ENCODE results near the gene KIF7.
"Not testable (repeated sequence)": the region's sequence is repeated elsewhere in the genome, so short reads cannot be mapped to it uniquely, and the experiment has no call there.

KIF7 gene, protein sequence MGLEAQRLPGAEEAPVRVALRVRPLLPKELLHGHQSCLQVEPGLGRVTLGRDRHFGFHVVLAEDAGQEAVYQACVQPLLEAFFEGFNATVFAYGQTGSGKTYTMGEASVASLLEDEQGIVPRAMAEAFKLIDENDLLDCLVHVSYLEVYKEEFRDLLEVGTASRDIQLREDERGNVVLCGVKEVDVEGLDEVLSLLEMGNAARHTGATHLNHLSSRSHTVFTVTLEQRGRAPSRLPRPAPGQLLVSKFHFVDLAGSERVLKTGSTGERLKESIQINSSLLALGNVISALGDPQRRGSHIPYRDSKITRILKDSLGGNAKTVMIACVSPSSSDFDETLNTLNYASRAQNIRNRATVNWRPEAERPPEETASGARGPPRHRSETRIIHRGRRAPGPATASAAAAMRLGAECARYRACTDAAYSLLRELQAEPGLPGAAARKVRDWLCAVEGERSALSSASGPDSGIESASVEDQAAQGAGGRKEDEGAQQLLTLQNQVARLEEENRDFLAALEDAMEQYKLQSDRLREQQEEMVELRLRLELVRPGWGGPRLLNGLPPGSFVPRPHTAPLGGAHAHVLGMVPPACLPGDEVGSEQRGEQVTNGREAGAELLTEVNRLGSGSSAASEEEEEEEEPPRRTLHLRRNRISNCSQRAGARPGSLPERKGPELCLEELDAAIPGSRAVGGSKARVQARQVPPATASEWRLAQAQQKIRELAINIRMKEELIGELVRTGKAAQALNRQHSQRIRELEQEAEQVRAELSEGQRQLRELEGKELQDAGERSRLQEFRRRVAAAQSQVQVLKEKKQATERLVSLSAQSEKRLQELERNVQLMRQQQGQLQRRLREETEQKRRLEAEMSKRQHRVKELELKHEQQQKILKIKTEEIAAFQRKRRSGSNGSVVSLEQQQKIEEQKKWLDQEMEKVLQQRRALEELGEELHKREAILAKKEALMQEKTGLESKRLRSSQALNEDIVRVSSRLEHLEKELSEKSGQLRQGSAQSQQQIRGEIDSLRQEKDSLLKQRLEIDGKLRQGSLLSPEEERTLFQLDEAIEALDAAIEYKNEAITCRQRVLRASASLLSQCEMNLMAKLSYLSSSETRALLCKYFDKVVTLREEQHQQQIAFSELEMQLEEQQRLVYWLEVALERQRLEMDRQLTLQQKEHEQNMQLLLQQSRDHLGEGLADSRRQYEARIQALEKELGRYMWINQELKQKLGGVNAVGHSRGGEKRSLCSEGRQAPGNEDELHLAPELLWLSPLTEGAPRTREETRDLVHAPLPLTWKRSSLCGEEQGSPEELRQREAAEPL (N-terminal part only)

DNA sequence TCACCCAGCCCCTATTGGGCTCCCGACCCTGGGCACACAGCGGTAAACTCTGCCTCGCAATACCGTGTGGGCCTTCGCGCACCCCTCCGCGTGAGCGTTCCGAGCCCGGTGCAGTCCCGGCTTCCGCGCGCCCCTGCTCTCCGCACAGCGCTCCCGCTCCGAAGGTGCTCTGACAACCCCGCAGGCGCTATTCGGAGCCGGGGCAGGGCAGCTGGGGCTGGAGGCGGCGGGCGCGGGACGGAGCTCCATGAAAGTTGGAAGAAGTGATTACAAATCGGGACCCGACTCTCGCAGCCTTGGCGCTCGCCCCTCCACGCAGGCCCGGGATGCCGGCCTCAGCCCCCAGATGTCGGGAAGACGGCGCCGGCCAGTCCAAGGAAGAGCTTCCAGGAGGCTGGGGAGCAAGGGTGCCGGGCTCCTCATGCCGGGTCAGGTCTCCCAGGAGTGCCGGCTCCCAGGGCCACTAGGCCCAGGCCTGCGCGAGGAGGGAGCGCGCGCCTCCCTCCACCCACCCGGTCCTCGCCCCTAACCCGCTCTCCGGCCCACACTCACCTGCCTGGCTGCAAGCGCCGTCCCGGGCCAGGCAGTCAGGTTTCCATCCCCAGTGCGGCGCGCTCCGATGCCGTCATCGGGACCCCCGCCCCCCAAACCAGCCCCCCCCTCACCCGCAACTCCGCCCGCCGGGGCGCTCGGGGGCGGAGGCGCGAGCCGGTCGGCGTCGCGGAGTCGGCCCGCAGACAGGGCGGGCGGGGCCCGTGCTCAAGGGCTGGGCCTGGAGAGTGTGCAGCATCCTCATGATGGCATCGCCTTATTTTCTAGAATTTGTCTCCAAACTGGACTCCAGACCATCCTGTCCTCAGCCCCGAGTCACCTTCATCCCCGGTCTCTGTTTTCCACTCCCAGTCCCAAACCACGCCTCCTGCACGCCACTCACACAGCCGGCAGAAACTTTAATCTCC is at the start of gene KIF7:
Gene KIF7 (minus strand): TSS at position 621 of the 959 bp plus-strand sequence. CDS start 2,537 bp downstream, outside the sequence.
- DNase-seq (ENCODE audit: low spot score) (no peak), FAIRE-seq (no peak)

DNA sequence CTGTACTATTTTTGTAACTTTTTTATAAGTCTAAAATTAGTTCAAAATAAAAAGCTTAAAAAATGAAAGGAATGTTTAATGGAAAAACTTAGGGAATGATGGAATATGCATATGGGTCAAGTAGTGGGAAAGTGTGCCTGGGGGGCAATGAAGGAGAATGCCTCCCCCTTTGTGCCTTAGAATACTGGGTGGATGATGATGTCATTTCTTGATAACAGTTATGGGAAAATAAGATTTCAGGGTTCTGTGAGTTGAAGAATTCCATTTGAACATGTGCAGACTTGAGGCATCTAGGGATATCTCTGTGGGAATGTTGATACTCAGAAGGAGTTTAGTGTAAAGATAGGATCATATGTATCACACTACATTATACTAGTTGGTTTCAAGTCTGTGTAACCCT is 49.1 kb upstream of the KIF7 start:
- DNase-seq (ENCODE audit: low spot score) (no peak), FAIRE-seq (no peak)

DNA sequence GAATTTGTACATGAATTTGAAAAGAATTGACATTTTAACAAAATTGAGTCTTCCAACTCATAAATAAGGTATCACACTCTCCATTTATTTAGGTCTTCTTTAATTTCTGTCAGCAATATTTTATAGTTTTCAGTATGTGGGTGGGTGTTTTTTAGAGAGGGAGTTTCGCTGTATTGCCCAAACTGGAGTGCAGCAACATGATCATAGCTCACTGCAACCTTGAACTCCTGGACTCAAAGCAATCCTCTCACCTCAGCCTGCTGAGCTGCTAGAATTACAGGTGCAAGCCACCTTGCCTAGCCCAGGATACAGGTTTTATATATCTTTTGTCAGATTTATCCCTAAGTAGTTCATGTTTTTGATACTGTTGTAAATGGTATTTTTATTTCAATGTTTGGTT is 39.9 kb upstream of the KIF7 start:
- DNase-seq (ENCODE audit: low spot score) (no peak), FAIRE-seq (no peak)

DNA sequence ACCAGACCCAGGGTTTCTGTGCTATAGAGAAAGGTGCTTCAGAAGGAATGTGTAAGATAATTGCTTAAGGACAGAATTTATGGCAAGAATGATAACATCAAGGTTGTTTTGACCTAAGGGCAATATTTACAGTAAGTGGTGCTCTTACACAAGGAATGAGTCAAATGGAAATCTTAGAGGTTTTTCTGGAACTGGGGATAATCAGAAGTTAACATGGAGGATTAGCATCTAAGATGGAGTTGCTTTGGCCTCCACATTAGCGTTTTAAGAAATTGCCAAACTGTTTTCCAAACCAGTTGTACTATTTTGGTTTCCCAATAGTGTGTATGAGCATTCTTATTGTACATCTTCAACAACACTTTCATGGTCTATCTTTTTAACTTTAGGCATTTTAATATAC is 38.4 kb upstream of the KIF7 start:
- no peak for DNase-seq (ENCODE audit: low spot score)
- FAIRE-seq: no peak

DNA sequence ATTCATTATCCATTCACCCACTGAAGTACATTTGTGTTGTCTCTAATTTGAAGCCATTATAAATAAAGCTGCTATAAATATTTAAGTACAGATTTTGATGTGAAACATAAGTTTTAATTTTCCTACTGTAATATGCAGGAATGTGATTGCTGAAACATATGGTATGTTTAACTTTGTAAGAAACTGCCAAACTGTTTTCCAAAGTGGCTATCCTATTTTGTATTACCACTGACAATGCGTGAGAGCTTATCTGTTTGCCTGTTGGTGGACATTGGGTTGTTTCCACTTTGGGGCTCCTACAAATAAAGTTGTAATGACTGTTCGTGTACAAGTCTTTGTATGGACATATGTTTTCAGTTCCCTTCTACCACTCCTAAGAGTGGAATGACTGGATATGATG is 37.8 kb upstream of the KIF7 start:
- DNase-seq (ENCODE audit: low spot score): no peak
- FAIRE-seq: no peak

- FAIRE-seq (no peak), DNase-seq (ENCODE audit: low spot score) (peak; percentile 50)
Measured at GRCh38 chr15:89690276-89691218, 35.3 kb upstream of the KIF7 start, which contains the start of the genes PEX11A and WDR93. Gene PEX11A, minus strand, starts transcription at chr15:89690754. Its CDS starts 122 bp downstream, at chr15:89690632. Gene WDR93, plus strand, starts transcription at chr15:89690811. Its CDS starts 10,936 bp downstream, at chr15:89701747.

DNA sequence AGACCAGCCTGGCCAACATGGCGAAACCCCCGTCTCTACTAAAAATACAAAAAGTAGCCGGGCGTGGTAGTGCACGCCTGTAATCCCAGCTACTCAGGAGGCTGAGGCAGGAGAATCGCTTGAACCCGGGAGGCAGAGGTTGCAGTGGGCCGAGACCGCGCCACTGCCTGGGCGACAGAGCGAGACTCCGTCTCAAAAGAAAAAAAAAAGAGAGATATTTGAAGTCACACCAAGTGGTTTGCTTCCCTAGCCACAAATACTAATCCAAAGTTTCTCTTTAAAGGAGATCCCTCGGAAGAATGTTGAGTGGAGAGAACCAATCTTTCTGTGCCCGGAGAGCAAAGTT is 34.6 kb upstream of the KIF7 start:
- not testable (repeated sequence) for DNase-seq (ENCODE audit: low spot score); FAIRE-seq

DNA sequence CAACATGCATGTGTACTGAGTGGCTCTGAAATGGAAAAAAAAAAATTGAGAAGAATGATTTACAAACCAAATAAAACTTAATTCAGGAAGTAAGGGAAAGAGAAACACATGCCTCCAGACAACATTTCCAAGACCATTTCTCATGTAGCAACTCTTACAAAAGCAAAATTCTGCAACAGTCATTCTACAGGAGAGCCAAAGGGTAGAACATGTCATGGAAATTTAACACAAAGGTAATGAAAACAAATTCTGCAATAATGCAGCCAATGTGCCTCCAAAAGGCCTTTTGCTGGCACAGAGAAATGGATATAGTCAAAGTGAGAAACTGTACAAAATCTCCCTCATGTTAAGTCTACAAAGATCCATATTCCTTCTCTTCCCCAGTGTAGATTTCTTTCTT is 31.3 kb upstream of the KIF7 start:
- FAIRE-seq: no peak

DNA sequence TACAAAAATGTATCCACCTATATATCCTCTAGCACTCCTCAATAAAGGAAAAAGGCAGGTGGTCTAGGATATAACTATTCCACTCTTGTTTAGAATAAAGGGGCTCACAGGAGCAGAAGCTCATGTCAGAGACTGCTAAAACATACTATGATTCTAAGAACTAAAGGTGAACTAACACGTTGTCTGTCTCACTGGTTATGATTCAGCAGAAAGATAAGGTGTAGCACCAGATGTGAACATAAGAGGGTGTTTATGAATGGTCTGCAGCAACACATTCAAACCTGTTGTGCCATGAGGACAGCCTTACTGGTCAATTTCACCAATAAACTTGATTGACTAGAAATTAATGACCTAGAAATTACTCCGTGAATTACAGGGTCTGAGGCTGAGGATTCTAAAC is 30.7 kb upstream of the KIF7 start:
- FAIRE-seq (no peak), DNase-seq (ENCODE audit: low spot score) (no peak)

More for the DNA sequence above, 31.3 kb upstream of the KIF7 start:
- DNase-seq (ENCODE audit: low spot score): no peak

DNA sequence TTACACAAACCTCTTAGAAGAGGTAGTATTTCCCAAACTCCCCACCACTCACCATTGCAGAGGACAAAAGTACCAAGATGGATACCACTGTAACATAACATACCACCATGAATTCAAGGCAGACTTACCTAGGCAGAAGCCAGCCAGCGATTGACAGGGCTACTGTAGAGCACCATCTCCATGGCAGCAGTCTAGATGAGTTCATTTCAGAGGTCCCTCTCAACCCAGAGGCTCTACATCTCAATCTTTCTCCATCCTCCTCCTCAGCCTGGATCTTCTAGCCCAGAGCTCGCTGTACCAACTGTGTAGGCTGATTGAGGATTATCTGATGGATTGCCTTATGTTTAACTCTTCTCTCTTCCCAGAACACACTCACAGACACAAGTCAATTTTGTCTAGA is 25.9 kb upstream of the KIF7 start:
- FAIRE-seq (no peak), DNase-seq (ENCODE audit: low spot score) (no peak)

GRCh38 chr15:89680282-89680873 is 25.1 kb upstream of the KIF7 start:
- no peak for DNase-seq (ENCODE audit: low spot score)
- no peak for FAIRE-seq

DNA sequence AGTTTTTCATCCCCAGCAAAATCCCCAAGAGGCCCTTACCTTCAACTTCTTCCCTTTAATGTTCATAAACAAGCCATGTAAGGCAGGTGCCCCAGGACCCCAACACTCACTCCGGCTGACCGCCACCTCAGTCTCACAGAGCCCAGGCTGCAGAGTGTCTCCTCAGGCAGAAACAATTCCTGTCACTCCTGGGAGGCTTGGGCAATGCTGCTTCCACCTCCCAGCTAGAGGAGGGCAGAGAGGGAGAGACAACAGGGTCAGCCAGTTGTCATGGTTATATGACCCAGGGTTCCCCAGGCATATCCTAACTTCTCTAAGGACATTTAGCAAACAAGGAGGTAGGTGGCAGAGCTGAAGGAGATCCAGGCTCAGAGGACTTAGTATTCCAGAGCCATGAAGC is 23.9 kb upstream of the KIF7 start, which contains the start of gene PLIN1:
Gene PLIN1 (minus strand): TSS at position 156 of the 400 bp plus-strand sequence. CDS start 1,878 bp downstream, outside the sequence.
- no peak for DNase-seq (ENCODE audit: low spot score)
- FAIRE-seq: no peak

- no peak for DNase-seq (ENCODE audit: low spot score)
- FAIRE-seq: no peak
Measured at GRCh38 chr15:89677381-89677780, 22.1 kb upstream of the KIF7 start.

GRCh38 chr15:89675606-89676005 is 20.3 kb upstream of the KIF7 start:
- DNase-seq (ENCODE audit: low spot score): no peak
- FAIRE-seq: no peak

- FAIRE-seq (no peak), DNase-seq (ENCODE audit: low spot score) (no peak)
Measured at GRCh38 chr15:89674526-89674925, 19.3 kb upstream of the KIF7 start.

DNA sequence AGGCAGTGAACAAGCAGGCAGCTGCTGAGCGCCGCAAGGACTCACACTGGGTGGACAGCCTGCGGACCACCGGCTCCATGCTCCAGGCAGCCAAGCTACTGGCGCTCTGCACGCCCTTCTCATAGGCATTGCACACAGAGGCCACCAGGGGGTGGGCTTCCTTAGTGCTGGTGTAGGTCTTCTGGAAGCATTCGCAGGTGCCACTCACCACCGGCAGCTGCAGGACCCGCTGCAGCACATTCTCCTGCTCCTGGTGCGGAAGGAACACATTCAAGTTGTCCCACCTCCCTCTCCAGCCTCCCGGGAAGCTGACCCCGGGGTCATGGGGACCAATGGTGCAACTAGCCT is 17.9 kb upstream of the KIF7 start:
- FAIRE-seq (no peak), DNase-seq (ENCODE audit: low spot score) (no peak)

GRCh38 chr15:89672221-89673164 is 17.2 kb upstream of the KIF7 start:
- FAIRE-seq (no peak), DNase-seq (ENCODE audit: low spot score) (no peak)

- FAIRE-seq (no peak), DNase-seq (ENCODE audit: low spot score) (no peak)
Measured at GRCh38 chr15:89671687-89672086, 16.4 kb upstream of the KIF7 start.

Measured in RCC 7860 (cell line).